Choroid plexus epithelial cell (primary cell): ENCODE results near the gene MPP3.
A peak's percentile ranks its signal among the peaks of the same experiment; 100 is the strongest.

ENCODE experiments used
- DNase-seq: peaks from one replicate; pipeline ENCODE4 v3.0.0-alpha.2; 2010; ENCODE audit warnings: low read depth
- H3K4me3 ChIP-seq: 2 replicates; pipeline ENCODE4 v1.5.1; 2011; ENCODE audit warnings: low read depth, mild to moderate bottlenecking, control low read depth, low read length, moderate library complexity
- TF ChIP-seq, protein P1 (sequence below): conservative IDR thresholded peaks from 2 replicates; pipeline ENCODE4 v1.5.1; 2011; ENCODE audit warnings: low read depth, mild to moderate bottlenecking, control low read depth, inconsistent platforms, low read length, moderate library complexity

Gene MPP3

GRCh38 chr17:43877451-43878155 is 44.7 kb upstream of the MPP3 start:
- TF ChIP-seq, protein P1, sequence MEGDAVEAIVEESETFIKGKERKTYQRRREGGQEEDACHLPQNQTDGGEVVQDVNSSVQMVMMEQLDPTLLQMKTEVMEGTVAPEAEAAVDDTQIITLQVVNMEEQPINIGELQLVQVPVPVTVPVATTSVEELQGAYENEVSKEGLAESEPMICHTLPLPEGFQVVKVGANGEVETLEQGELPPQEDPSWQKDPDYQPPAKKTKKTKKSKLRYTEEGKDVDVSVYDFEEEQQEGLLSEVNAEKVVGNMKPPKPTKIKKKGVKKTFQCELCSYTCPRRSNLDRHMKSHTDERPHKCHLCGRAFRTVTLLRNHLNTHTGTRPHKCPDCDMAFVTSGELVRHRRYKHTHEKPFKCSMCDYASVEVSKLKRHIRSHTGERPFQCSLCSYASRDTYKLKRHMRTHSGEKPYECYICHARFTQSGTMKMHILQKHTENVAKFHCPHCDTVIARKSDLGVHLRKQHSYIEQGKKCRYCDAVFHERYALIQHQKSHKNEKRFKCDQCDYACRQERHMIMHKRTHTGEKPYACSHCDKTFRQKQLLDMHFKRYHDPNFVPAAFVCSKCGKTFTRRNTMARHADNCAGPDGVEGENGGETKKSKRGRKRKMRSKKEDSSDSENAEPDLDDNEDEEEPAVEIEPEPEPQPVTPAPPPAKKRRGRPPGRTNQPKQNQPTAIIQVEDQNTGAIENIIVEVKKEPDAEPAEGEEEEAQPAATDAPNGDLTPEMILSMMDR, result no peak
- no peak for DNase-seq
- no peak overlapping the region for H3K4me3 ChIP-seq

DNA sequence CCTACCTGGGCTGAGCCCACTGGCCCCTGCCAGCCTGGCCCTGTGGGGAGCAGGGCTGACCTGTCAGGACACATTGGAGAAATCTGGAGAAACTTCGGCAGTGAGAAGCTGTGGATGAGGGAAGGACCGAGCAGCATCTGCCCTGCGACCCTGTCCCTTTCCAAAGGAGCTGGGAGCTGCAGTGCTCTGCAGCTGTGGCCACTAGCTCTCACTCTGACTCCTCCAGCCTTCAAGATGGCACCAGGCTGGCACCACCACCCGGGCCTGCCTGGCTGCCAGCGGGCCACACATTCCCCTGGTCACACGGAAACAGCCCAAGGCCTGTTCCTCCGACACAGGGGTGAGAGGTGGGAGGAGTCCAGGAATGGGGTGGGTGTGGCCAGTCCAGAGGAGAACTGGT is 44.1 kb upstream of the MPP3 start:
- no peak overlapping the region for H3K4me3 ChIP-seq
- TF ChIP-seq, protein P1, result no peak
- no peak for DNase-seq

GRCh38 chr17:43875476-43876147 is 42.7 kb upstream of the MPP3 start:
- no peak for DNase-seq
- TF ChIP-seq, protein P1, result no peak
- H3K4me3 ChIP-seq, result no peak overlapping the region

DNA sequence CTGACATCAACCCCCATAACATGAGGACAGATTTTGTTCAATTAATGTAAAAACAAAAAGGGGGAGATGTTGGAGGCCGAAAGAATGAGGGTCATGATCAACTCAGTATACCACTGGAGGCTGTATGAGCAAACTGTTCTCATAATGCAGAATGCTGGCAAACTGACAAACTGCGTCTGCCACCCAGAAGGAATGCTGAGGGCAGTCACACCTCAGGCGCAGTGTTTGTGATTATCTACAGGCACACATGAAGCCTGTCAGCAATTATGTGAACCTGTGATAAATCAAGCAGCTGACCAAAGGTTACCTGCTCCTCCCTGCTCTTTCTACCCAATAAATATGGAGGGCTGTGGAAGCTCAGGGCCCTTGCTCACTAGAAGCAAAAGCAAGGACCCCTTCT is 41.3 kb upstream of the MPP3 start:
- TF ChIP-seq, protein P1, result no peak
- no peak for DNase-seq

GRCh38 chr17:43873815-43874214 is 40.9 kb upstream of the MPP3 start:
- H3K4me3 ChIP-seq, result no peak overlapping the region
- TF ChIP-seq, protein P1, result no peak
- no peak for DNase-seq

More for the DNA sequence above, 41.3 kb upstream of the MPP3 start:
- H3K4me3 ChIP-seq, result no peak overlapping the region

DNA sequence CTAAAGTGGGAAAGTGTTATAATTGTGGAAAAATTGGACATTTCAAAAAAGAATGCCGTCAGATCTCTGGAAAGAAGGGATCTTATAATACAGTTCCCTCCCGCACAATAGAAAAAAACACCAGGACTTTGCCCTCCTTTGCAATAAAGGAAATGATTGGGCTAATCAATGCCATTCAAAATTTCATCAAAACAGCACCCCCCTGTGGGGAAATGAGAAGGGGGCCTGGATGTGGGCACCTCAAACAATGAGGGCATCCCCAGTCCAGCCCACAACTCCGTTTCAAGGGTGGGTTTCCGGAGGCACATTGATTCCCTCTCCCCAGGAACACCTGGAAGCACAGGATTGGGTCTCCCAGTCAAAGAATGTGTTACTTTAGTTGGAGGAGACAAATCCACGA is 40.1 kb upstream of the MPP3 start:
- TF ChIP-seq, protein P1, result peak; percentile 7
- DNase-seq, result no peak
- H3K4me3 ChIP-seq, result no peak overlapping the region
